HG03039 (cell line): ENCODE results near the gene RFX3.
A peak's percentile ranks its signal among the peaks of the same experiment; 100 is the strongest.
"Not testable (repeated sequence)": the region's sequence is repeated elsewhere in the genome, so short reads cannot be mapped to it uniquely, and the experiment has no call there.

Experiments used
- ATAC-seq: cut with Tn5 transposase; IDR thresholded peaks from one replicate; pipeline ENCODE4 v1.9.1; 2021; ENCODE audit warnings: mild to moderate bottlenecking, moderate library complexity; ENCODE audit not compliant: unreplicated experiment

RFX3 gene

DNA sequence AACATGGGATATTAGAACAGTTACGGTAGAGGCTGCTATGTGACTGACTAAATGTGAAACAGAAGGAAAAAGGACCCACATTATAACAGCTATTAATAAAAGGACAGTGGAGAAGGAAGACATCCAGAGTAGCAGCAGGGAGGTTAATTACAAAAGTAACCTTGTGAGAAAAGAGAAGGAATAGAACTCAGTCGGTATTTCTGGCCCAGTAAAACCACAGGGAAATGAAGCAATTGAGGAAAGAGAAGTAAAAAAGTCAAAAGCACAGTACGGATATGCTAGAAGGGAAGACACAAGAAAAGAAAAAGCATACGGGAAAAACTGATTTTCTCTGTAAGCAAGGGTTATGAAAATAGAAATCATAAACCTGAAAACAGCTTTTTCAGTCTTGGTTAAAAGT lies 164.7 kb downstream of the RFX3 start:
- no peak for ATAC-seq

DNA sequence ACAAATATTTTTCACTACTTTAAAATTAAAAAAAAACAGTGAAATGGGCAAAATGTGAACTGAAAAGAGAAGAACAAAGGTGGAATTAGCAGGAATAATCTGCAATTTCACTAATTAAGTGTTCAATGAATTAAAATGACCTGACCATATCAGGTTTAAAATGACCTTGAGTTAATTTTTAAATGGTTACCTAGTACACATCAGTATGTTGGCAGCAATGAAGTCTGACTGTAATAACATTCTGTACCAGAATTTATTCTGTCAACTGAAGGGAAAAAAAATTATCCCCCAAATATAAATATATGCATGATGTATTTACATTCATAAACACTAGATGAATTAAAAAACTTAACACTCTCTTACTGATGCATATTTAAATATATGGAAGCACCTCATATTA lies 165.6 kb downstream of the RFX3 start:
- ATAC-seq: no peak

DNA sequence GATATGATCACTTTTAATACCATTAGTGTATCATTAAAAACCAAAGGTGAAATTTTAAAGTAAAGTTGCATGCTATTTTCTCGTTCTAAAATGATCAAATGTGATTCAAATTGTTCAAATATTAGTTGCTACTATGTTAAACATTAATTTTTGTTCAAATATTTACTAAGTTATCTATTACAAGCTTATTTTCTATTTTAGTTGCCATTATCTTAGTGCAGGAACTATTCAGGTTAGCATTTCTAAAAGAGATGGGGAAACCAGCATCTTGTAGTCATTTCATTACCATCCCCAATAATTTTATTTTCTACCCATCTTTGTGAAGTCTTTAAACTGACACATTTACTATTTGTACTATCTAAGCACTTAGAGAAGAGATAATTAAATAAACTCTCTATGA lies 166.0 kb downstream of the RFX3 start:
- no peak for ATAC-seq

GRCh38 chr9:3359048-3359692 lies 166.6 kb downstream of the RFX3 start:
- ATAC-seq: no peak

- ATAC-seq: no peak
These were observed 177.6 kb downstream of the RFX3 start for GRCh38 chr9:3348169-3348568.

GRCh38 chr9:3346549-3346948 lies 179.3 kb downstream of the RFX3 start:
- ATAC-seq: no peak

DNA sequence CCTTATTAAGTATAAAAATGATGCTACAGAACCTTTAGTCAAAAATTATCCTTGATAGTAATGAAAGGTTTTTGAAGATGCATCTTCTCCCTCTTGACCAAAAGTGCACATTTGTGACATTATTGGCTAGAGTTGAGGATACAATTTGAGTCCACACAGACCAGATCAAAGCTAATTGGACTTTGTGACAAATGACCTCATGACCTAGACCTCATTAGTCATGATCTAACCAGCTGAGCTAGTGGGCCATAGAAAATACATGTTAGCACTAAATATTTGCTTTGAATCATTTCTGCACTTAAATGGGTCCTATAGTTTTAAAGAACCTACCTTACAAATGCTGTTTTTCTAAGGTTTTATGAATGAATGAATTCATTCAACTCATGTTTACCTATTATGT lies 182.1 kb downstream of the RFX3 start:
- ATAC-seq: no peak

GRCh38 chr9:3342159-3342777 lies 183.5 kb downstream of the RFX3 start:
- no peak for ATAC-seq

GRCh38 chr9:3337515-3338225 lies 188.1 kb downstream of the RFX3 start:
- ATAC-seq: no peak

- ATAC-seq: no peak
These were observed 188.8 kb downstream of the RFX3 start for GRCh38 chr9:3336951-3337350.

- no peak for ATAC-seq
These were observed 193.0 kb downstream of the RFX3 start for GRCh38 chr9:3332802-3333201.

- ATAC-seq: no peak
These were observed 194.0 kb downstream of the RFX3 start for GRCh38 chr9:3331801-3332200.

GRCh38 chr9:3330792-3331420 lies 194.9 kb downstream of the RFX3 start:
- ATAC-seq: no peak

- ATAC-seq: no peak
These were observed 196.4 kb downstream of the RFX3 start for GRCh38 chr9:3329361-3329760.

DNA sequence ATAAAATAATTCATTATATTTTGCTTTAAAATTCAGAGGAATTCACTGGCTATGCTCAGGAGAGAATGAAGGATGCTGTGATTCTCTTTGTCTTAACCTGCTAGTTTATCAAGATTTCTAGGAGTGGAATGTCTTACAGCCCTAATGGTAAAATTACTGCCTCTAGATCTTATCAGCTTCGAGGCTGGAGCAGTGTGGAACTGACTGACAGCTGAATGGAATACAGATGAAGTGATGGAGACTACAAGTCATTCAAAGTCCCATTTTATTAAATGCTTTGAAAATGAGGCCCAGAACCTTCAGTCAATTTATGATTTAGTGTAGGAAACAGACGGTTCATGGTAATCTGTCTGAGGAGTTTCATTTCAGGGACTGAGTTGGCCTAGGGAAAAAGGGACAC lies 202.1 kb downstream of the RFX3 start:
- ATAC-seq: no peak

DNA sequence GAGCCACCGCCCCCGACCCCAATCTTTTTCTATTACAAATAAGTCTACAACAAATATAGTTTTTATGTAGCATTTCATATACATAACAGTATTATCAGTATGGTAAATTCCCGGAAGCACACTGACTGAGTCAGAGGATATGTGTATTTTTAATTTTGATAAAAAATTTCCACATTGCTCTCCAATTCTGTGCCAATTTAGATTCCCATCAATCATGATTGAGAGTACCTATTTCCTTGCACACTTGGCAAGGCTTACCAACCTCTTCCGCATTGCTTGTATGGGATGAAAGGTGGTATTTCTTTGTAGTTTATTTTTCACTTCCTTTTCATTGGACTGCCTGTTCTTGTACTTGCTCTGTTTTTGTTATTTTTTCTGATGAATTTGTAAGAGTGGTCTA lies 204.6 kb downstream of the RFX3 start:
- no peak for ATAC-seq

DNA sequence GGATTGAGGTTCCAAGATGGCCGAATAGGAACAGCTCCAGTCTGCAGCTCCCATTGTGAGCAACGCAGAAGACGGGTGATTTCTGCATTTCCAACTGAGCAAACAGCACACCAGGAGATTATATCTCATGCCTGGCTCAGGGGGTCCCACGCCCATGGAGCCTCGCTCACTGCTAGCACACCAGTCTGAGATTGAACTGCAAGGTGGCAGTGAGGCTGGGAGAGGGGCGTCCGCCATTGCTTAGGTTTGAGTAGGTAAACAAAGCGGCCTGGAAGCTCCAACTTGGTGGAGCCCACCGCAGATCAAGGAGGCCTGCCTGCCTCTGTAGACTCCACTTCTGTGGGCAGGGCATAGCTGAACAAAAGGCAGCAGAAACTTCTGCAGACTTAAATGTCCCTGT lies 213.2 kb downstream of the RFX3 start:
- ATAC-seq: not testable (repeated sequence)

GRCh38 chr9:3308609-3309008 lies 217.2 kb downstream of the RFX3 start:
- no peak for ATAC-seq

- ATAC-seq: not testable (repeated sequence)
These were observed 221.4 kb downstream of the RFX3 start for GRCh38 chr9:3304388-3304787.

GRCh38 chr9:3299872-3300271 lies 225.9 kb downstream of the RFX3 start:
- peak; percentile 89 for ATAC-seq

DNA sequence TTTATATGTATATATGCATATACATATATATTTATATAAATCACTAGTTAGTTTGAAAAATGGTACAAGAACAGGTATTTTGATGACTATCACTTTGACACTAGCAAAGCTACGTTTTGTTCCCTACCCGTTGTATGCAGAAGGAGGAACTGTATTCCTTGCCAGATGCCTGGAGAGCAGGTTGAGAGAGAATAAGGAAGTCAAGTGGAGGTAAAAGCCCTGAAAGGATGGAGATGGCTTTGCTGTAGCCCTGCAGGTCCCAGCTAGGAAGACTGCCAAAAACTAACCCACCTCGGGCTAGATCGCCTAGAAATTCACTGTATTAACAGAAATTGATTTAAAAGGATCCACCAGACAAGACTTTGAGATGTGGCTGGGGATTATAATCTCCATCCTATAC lies 229.3 kb downstream of the RFX3 start:
- no peak for ATAC-seq

GRCh38 chr9:3292311-3292710 lies 233.5 kb downstream of the RFX3 start:
- ATAC-seq: no peak
